ENCODE measurements around the gene ZFP92.

DNA sequence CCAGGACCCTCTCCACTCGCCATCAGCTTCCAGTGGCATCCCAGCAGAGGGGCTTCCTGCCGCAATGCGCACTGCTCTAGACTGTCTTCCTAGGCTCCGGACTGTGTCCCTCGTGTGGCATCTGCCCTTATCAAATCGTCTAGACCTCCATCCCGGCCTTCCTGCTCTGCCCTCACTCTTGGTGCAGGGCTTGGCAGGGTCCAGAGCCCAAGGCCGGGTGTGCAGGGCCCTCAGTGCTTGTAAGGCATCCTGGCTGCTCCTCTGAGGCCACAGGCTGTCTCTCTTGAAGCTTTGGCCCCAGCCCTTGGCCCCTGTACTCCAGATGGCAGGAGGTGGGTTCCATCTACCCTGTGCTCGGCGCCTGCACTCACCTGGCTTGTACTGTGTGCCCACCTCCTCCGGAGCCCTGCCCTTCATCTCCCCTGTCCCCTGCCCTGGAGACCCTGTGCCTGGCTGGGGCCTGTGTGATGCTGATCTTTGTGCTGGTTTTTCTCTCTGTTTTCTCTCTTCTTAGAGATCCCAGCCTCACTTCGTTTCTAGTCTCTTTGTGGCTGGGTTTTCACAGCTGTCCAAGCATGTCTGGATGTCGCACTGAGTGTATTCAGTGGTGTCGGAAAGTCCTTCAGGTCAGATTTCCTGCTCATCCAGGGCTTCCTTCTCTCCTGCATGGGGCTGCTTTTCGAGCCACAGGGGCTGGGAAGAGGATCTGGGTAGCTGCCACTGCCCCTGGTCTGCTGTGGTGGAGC lies 38.3 kb downstream of the ZFP92 start:
- TF ChIP-seq POLR2A (IDR thresholded peaks at IDR 0.05): no peak
- TF ChIP-seq, protein P1, sequence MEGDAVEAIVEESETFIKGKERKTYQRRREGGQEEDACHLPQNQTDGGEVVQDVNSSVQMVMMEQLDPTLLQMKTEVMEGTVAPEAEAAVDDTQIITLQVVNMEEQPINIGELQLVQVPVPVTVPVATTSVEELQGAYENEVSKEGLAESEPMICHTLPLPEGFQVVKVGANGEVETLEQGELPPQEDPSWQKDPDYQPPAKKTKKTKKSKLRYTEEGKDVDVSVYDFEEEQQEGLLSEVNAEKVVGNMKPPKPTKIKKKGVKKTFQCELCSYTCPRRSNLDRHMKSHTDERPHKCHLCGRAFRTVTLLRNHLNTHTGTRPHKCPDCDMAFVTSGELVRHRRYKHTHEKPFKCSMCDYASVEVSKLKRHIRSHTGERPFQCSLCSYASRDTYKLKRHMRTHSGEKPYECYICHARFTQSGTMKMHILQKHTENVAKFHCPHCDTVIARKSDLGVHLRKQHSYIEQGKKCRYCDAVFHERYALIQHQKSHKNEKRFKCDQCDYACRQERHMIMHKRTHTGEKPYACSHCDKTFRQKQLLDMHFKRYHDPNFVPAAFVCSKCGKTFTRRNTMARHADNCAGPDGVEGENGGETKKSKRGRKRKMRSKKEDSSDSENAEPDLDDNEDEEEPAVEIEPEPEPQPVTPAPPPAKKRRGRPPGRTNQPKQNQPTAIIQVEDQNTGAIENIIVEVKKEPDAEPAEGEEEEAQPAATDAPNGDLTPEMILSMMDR (IDR thresholded peaks at IDR 0.05): no peak

Data from testis (tissue), 2 donors.